GM10847 (cell line): ENCODE measurements around the gene GRIP2.

ENCODE experiments used
- POLR2A ChIP-seq: IDR thresholded peaks from 2 replicates; pipeline ENCODE4 v1.6.1; 2011; ENCODE audit not compliant: insufficient read length; ENCODE audit errors: extremely low read depth

GRIP2 gene

GRCh38 chr3:14550181-14550580 lies 10.0 kb upstream of the GRIP2 start:
- no peak for TF ChIP-seq POLR2A

- no peak for TF ChIP-seq POLR2A
Measured at GRCh38 chr3:14549256-14549919, 9.2 kb upstream of the GRIP2 start.

- no peak for TF ChIP-seq POLR2A
Measured at GRCh38 chr3:14548321-14548729, 8.2 kb upstream of the GRIP2 start.

GRCh38 chr3:14547693-14548092 lies 7.6 kb upstream of the GRIP2 start:
- TF ChIP-seq POLR2A, result no peak

GRCh38 chr3:14546041-14546440 lies 5.9 kb upstream of the GRIP2 start:
- no peak for TF ChIP-seq POLR2A

GRCh38 chr3:14545251-14545635 lies 5.1 kb upstream of the GRIP2 start:
- no peak for TF ChIP-seq POLR2A

GRCh38 chr3:14544282-14545250 lies 4.4 kb upstream of the GRIP2 start:
- no peak for TF ChIP-seq POLR2A

- TF ChIP-seq POLR2A, result no peak
Measured at GRCh38 chr3:14543446-14543845, 3.3 kb upstream of the GRIP2 start.

GRCh38 chr3:14542656-14543055 lies 2.5 kb upstream of the GRIP2 start:
- TF ChIP-seq POLR2A, result no peak

GRCh38 chr3:14541646-14542045 lies 1.5 kb upstream of the GRIP2 start:
- TF ChIP-seq POLR2A, result no peak

- TF ChIP-seq POLR2A, result no peak
Measured at GRCh38 chr3:14540821-14541385, 761 bp upstream of the GRIP2 start.

GRCh38 chr3:14539384-14539741 lies 779 bp downstream of the GRIP2 start:
- no peak for TF ChIP-seq POLR2A

- TF ChIP-seq POLR2A, result no peak
Measured at GRCh38 chr3:14538451-14539088, 1.6 kb downstream of the GRIP2 start.

- TF ChIP-seq POLR2A, result no peak
Measured at GRCh38 chr3:14537590-14538450, 2.3 kb downstream of the GRIP2 start.
